Fibroblast of villous mesenchyme (primary cell): ENCODE results near the gene FAM184A. TPM values are rescaled to one million over a fixed set of nuclear protein-coding genes. Genes with fewer than 3 reads are reported as not detected.

Experiments used
- DNase-seq: peaks from one replicate; pipeline ENCODE4 v3.0.0-alpha.2; 2010; ENCODE audit warnings: low read depth
- H3K4me3 ChIP-seq: 2 replicates; pipeline ENCODE4 v1.5.1; 2011; ENCODE audit warnings: low read depth, mild to moderate bottlenecking, low read length
- CTCF ChIP-seq: IDR thresholded peaks from 2 replicates; pipeline ENCODE4 v1.5.1; 2012; ENCODE audit warnings: low read depth, mild to moderate bottlenecking, low read length; ENCODE audit not compliant: insufficient read depth
- total RNA-seq: library from RNA; depleted of rRNA; stranded (reverse); fragments of >200 nt; gene quantifications from 2 replicates; pipeline ENCODE4 v1.2.3, GENCODE V29; 2012

The FAM184A gene
- total RNA-seq, 1 donor = under 0.01 TPM

- H3K4me3 ChIP-seq = peak overlapping the region; percentile 95
- TF ChIP-seq CTCF = no peak
- no peak for DNase-seq
These were observed 143.2 kb downstream of the FAM184A start for GRCh38 chr6:118935331-118935668.

- no peak for TF ChIP-seq CTCF
- DNase-seq = peak; percentile 85
- H3K4me3 ChIP-seq = peak within 1 kb of the TSS; percentile 95
These were observed 143.8 kb downstream of the FAM184A start, which contains the start of gene MCM9 for GRCh38 chr6:118934461-118935330. Gene MCM9 (minus strand): TSS chr6:118935159. CDS start chr6:118931723, 3,436 bp downstream.

- H3K4me3 ChIP-seq = peak overlapping the region; percentile 95
- no peak for DNase-seq
- no peak for TF ChIP-seq CTCF
These were observed 144.5 kb downstream of the FAM184A start for GRCh38 chr6:118933855-118934460.

GRCh38 chr6:118932421-118932820 lies 146.0 kb downstream of the FAM184A start:
- H3K4me3 ChIP-seq = no peak overlapping the region
- DNase-seq = no peak
- no peak for TF ChIP-seq CTCF

- no peak for TF ChIP-seq CTCF
- DNase-seq = no peak
- H3K4me3 ChIP-seq = no peak overlapping the region
These were observed 147.0 kb downstream of the FAM184A start for GRCh38 chr6:118931436-118931835.

- DNase-seq = no peak
These were observed 147.8 kb downstream of the FAM184A start for GRCh38 chr6:118930680-118931079.

More at GRCh38 chr6:118930680-118931079, 147.8 kb downstream of the FAM184A start:
- H3K4me3 ChIP-seq = no peak overlapping the region
- TF ChIP-seq CTCF = peak; percentile 15
